ENCODE data around the gene TMLHE.
A peak's percentile ranks its signal among the peaks of the same experiment; 100 is the strongest.
"Not testable (repeated sequence)": the region's sequence is repeated elsewhere in the genome, so short reads cannot be mapped to it uniquely, and the experiment has no call there.

Gene TMLHE
- 5.2 to 6.4 reads per million in 2 experiments for total RNA-seq

GRCh38 chrX:155612312-155613224, at the start of gene TMLHE, which contains the start of gene SPRY3:
TSS of gene TMLHE (minus strand) at chrX:155612952. CDS start at chrX:155545276, 67,676 bp downstream.
TSS of gene SPRY3 (plus strand) at chrX:155612586.
- peak; percentile 36 for DNase-seq (ENCODE audit: low read depth)

DNA sequence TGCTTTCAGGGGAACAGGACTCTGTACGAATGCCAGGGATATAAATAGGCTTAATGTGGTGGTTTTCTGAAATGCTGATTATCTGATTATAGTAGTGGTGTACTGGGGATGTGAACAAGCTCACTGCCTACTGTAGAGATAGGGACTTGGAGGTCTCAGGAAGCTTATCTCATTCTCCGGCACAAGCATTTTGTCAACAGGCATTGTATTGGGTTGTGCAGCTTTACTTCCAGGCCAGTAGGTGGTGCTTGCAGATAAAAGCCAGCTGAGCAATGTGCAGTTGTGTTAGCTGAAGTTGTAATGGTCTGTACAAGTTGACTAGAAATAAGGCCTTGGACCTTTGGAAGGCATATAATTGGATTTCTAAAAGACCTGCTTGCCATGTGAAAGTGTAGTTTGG, 49.5 kb upstream of the TMLHE start:
- no peak for DNase-seq (ENCODE audit: low read depth)

- no peak for DNase-seq (ENCODE audit: low read depth)
These were observed 32.4 kb upstream of the TMLHE start for GRCh38 chrX:155645180-155645579.

GRCh38 chrX:155643240-155643639, 30.5 kb upstream of the TMLHE start:
- no peak for DNase-seq (ENCODE audit: low read depth)

GRCh38 chrX:155641371-155641770, 28.6 kb upstream of the TMLHE start:
- DNase-seq (ENCODE audit: low read depth): not testable (repeated sequence)

DNA sequence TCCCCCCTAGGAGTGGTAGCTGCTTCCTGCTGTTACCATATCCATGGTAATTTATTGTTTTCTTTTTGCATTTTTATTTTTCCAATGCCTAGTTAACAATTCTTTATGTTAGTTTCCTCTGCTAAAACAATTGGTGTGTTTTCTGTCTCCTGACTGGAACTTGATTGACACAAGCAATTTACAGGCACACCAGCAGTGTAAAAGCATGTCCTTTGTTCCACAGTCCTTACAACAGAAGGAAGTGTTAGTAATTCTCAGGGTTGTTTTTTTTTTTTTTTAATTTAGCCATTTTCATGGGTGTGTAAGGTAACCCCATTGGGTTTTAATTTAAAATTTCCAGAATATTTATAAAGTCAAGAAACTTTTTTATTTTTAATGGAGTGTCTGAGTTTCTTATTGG, 25.0 kb upstream of the TMLHE start:
- DNase-seq (ENCODE audit: low read depth): no peak

- DNase-seq (ENCODE audit: low read depth): not testable (repeated sequence)
These were observed 22.3 kb upstream of the TMLHE start for GRCh38 chrX:155635019-155635418.

DNA sequence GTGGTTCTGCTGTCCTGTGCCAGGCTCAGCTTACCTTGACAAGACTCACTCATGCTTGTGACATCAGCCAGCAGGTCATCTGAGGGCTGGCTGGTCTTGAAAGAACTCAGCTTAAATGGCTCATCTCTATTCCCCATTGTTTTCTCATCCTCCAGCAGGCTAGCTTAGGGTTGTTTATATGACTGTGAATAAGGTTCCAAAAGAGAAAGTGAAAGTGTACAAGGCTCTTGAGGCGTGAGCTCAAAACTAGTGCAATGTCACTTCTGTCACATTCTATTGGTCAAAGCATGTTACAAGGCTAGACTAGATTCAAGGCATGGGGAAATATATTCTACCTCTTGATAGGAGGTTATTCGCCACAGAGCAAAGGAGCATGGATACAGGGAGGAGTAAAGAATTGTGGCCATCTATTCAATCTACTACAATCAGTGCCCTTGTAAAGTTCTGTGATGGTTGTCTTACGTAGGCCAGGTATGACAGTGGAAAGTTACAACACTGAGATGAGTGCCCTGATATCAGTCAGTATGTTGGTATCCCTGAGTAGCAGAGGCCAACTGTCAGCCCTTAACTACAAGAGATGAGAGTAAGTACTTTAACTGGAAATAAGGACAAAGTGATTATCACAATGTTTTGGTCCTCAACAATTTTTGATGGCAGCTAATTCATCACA, 19.8 kb upstream of the TMLHE start:
- no peak for DNase-seq (ENCODE audit: low read depth)

DNA sequence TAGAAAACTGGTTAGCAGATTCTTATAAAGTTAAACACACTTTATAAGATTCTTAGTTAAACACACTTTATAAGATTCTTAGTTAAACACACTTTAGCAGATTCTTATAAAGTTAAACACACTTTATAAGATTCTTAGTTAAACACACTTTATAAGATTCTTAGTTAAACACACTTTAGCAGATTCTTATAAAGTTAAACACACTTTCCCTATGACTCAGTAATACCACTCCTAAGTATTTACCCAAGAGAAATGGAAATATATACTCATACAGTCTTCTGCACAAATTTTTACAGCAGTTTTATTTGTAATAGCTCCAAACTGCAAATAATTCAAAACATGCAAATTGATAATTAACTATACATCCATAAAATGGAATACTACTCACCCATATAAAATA, 7.4 kb upstream of the TMLHE start:
- DNase-seq (ENCODE audit: low read depth): not testable (repeated sequence)

DNA sequence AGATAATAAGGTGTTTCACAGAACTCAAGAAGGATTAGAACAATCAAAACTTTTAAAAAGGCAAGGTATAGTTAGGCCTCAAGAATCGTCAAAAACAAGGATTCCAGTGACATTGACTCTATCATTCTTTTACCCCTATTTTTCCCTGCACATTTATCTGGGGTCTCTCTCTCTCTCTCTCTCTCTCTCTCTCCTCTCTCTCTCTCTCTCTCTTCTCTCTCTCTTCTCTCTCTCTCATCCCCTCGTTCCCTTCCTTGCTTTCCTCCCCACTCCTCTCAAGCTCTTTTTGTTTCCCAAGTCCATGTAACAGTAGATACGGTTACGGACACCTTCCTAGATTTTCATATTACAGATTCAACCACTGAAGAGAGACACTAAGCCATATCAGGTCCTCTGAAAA, 3.2 kb upstream of the TMLHE start:
- no peak for DNase-seq (ENCODE audit: low read depth)

DNA sequence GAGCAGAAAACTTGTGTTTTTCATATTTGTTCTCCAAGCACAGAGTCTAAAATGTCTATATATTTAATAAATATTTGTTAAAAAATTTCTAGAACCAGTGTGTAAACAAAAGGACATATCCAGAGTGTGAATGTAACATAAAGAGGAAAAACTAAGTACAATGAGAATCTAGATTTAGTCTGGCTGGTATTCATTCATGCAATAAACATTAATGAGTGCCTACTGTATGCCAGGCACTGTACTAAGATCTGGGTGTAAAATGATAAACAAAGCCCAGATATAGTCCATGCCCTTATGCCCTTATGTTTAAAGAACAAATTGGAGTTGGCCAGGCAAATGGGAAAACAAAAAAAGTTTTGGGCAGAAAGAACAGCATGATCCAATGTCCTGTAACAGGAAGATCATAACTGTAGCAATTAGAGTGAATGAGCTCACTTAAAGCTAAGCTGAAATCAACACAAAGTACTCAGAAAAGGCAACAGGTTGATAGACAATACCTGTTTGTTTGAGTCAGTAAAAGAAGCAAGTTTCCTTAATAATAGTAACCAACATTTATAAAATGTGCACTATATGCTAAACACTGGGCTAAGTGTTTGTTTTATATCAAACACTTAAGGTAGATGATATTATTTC, 1.3 kb upstream of the TMLHE start:
- DNase-seq (ENCODE audit: low read depth): no peak

DNA sequence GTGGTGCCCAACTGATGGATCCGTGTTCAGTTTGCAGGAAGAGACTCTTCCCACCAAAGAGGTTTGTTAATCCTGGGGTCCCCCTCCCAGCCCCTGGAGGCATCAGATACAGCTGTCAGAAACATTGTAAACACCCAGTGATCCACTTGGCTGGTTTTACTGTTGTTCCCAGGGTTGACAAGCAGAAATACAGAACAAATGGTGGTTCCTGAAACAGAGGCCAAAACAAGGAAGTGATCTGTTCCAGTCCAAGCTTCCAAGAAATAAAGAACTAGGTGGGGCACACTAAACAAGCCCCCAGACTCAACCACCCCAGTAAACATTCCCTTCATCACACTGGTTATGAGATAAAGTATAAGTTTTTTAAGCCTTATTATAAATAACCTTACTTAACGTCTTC, 1.4 kb downstream of the TMLHE start:
- no peak for DNase-seq (ENCODE audit: low read depth)

GRCh38 chrX:155592981-155593380, 19.8 kb downstream of the TMLHE start:
- DNase-seq (ENCODE audit: low read depth): no peak

GRCh38 chrX:155592331-155592730, 20.4 kb downstream of the TMLHE start:
- DNase-seq (ENCODE audit: low read depth): no peak

- DNase-seq (ENCODE audit: low read depth): no peak
These were observed 35.1 kb downstream of the TMLHE start for GRCh38 chrX:155577682-155578081.

GRCh38 chrX:155563099-155563498, 49.7 kb downstream of the TMLHE start:
- DNase-seq (ENCODE audit: low read depth): no peak

- no peak for DNase-seq (ENCODE audit: low read depth)
These were observed 67.9 kb downstream of the TMLHE start for GRCh38 chrX:155544881-155545280.

DNA sequence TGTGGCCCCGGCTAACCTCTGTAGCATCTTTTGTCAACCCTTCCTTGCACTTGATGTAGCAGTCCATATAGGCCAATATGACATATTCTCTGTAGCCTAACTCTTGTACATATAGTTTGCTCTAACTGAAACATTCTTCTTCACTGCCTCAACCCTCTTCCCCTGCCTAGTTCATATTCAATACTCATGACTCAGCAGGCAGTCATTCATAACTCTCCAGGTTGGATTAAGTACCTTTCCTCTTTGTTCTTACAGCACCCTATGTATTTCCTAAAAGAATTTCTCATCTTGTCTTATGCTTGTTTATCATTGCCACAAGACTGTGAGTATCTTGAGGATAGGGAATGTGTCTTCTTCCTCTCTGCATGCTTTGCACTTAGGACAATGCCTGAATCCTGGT, 76.9 kb downstream of the TMLHE start:
- no peak for DNase-seq (ENCODE audit: low read depth)

GRCh38 chrX:155534800-155535199, 78.0 kb downstream of the TMLHE start:
- DNase-seq (ENCODE audit: low read depth): no peak

DNA sequence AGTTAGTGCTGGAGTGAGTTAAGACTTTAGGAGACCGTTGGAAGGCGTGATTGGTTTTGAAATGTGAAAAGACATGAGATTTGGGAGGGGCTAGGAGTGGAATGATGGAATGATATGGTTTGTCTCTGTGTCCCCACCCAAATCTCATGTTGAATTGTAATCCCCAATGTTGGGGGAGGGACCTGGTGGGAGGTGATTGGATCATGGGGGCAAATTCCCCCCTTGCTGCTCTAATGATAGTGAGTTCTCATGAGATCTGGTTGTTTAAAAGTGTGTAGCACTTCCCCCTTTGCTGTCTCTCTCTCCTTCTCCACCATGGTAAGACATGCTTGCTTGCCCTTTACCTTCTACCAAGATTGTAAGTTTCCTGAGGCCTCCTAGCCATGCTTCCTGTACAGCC, 85.7 kb downstream of the TMLHE start:
- not testable (repeated sequence) for DNase-seq (ENCODE audit: low read depth)

GRCh38 chrX:155514225-155514624, 98.5 kb downstream of the TMLHE start:
- DNase-seq (ENCODE audit: low read depth): no peak

DNA sequence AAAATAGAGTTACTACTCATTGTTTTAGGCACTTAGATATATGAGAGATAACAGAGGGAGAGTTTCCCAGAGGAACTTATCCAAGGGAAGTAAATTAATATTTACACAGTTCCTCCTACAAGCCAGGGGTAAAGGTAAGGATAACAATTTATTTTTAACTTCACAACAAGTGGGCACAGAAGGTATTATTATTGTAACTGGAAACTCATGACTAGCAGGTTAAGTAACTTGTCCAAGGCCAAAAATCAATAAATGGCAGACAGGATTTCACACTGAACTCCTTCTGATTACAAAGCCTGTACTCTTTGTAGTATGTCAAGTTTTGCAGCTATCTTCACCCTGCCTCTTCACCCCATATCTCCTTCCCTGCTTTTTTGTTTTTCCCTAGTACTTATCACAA, 107.5 kb downstream of the TMLHE start:
- no peak for DNase-seq (ENCODE audit: low read depth)

DNA sequence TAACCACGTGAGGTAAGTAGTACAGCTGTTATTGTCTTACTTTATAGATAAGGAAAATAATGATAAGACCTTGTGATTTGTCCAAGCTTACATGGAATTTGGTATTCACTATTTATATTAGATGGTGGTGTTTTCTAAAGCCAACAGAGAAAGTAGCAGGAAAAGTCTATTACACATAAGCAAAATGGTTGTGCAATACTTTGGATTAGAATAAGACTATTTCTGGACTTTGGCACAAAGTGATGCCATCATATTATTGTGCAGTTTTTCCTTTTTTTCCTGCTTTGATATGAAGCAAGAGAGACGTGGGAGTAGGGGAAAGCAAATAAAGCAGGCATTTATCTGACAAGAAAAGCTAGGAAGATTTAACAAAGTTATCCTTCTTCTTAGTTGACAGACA, 117.6 kb downstream of the TMLHE start:
- DNase-seq (ENCODE audit: low read depth): not testable (repeated sequence)

All from T follicular helper cell (primary cell).